Chondrocyte (in vitro differentiated cells): ENCODE data around the gene UBE2F. TPM values are rescaled to one million over a fixed set of nuclear protein-coding genes. Genes with fewer than 3 reads are reported as not detected.

Experiments
- DNase-seq: peaks from one replicate; pipeline ENCODE4 v3.0.0; 2021; ENCODE audit warnings: mixed read lengths, low spot score
- H3K27ac Mint-ChIP-seq: one replicate; pipeline ENCODE4 v1.8.0; 2021; ENCODE audit warnings: mild to moderate bottlenecking, moderate library complexity, mixed read lengths; ENCODE audit not compliant: unreplicated experiment
- H3K27me3 Mint-ChIP-seq: 2 replicates; pipeline ENCODE4 v1.8.0; 2021; ENCODE audit warnings: low read depth, mixed read lengths
- H3K36me3 Mint-ChIP-seq: 2 replicates; pipeline ENCODE4 v1.8.0; 2021; ENCODE audit warnings: low read depth, mixed read lengths
- H3K4me1 Mint-ChIP-seq: 2 replicates; pipeline ENCODE4 v1.8.0; 2021; ENCODE audit warnings: low read depth, mild to moderate bottlenecking, mixed read lengths
- H3K4me3 Mint-ChIP-seq: one replicate; pipeline ENCODE4 v1.8.0; 2021; ENCODE audit warnings: mild to moderate bottlenecking, moderate library complexity, mixed read lengths; ENCODE audit not compliant: unreplicated experiment
- H3K9me3 Mint-ChIP-seq: 2 replicates; pipeline ENCODE4 v1.8.0; 2021; ENCODE audit warnings: low read depth, mixed read lengths
- CTCF ChIP-seq: fragments of 200-600 bp; sonication (generic); IDR thresholded peaks from 2 replicates; pipeline ENCODE4 v1.5.0; 2021; ENCODE audit warnings: antibody characterized with exemption, mild to moderate bottlenecking, moderate library complexity
- total RNA-seq: library from RNA; stranded (reverse); gene quantifications from 3 replicates; pipeline ENCODE4 v1.2.1, GENCODE V29; 2021

UBE2F gene
- total RNA-seq, 1 donor from 2014 or later = 59.1 TPM

- Mint-ChIP-seq H3K27ac (no peak overlapping the region), H3K36me3 (peaks cover 12% of the 10 kb centered on the region), H3K27me3 (no peaks in the 10 kb centered on the region), H3K4me3 (no peak overlapping the region), H3K4me1 (peaks cover 37% of the 10 kb centered on the region), H3K9me3 (peaks cover 2% of the 10 kb centered on the region)
- no peak for DNase-seq
- no peak for TF ChIP-seq CTCF
Observed at GRCh38 chr2:237983922-237984321, 17.1 kb downstream of the UBE2F start.

GRCh38 chr2:237987268-237987667 lies 20.5 kb downstream of the UBE2F start:
- peaks cover 2% of the 10 kb centered on the region for H3K9me3 Mint-ChIP-seq
- H3K27me3 Mint-ChIP-seq = no peaks in the 10 kb centered on the region
- no peak for DNase-seq
- peak; percentile 43 for TF ChIP-seq CTCF
- peaks cover 13% of the 10 kb centered on the region for H3K36me3 Mint-ChIP-seq
- H3K4me1 Mint-ChIP-seq = peaks cover 13% of the 10 kb centered on the region
- no peak overlapping the region for H3K4me3 Mint-ChIP-seq
- peak overlapping the region; percentile 34 for H3K27ac Mint-ChIP-seq

GRCh38 chr2:237993701-237994100 lies 26.9 kb downstream of the UBE2F start:
- Mint-ChIP-seq H3K4me3 (no peak overlapping the region), H3K27ac (no peak overlapping the region), H3K27me3 (no peaks in the 10 kb centered on the region), H3K36me3 (peaks cover 19% of the 10 kb centered on the region), H3K9me3 (no peaks in the 10 kb centered on the region), H3K4me1 (peaks cover 16% of the 10 kb centered on the region)
- DNase-seq = no peak
- no peak for TF ChIP-seq CTCF

- peaks cover 19% of the 10 kb centered on the region for H3K4me1 Mint-ChIP-seq
- peaks cover 4% of the 10 kb centered on the region for H3K9me3 Mint-ChIP-seq
- peak overlapping the region; percentile 51 for H3K27ac Mint-ChIP-seq
- no peaks in the 10 kb centered on the region for H3K27me3 Mint-ChIP-seq
- DNase-seq = no peak
- H3K4me3 Mint-ChIP-seq = no peak overlapping the region
- TF ChIP-seq CTCF = no peak
- peaks cover 17% of the 10 kb centered on the region for H3K36me3 Mint-ChIP-seq
Observed at GRCh38 chr2:237995036-237995435, 28.2 kb downstream of the UBE2F start.

- no peak for TF ChIP-seq CTCF
- no peak for DNase-seq
- Mint-ChIP-seq H3K36me3 (peaks cover 20% of the 10 kb centered on the region), H3K27ac (no peak overlapping the region), H3K9me3 (peaks cover 4% of the 10 kb centered on the region), H3K27me3 (no peaks in the 10 kb centered on the region), H3K4me1 (peaks cover 19% of the 10 kb centered on the region), H3K4me3 (no peak overlapping the region)
Observed at GRCh38 chr2:237996021-237996593, 29.3 kb downstream of the UBE2F start.
